ENCODE results near the gene ADAM8. TPM values are rescaled to one million over a fixed set of nuclear protein-coding genes. Genes with fewer than 3 reads are reported as not detected.

Gene ADAM8
- total and polyA plus RNA-seq, 2 of the 4 experiments (the other 2 are of a cell fraction) = under 0.01 to 0.74 TPM

DNA sequence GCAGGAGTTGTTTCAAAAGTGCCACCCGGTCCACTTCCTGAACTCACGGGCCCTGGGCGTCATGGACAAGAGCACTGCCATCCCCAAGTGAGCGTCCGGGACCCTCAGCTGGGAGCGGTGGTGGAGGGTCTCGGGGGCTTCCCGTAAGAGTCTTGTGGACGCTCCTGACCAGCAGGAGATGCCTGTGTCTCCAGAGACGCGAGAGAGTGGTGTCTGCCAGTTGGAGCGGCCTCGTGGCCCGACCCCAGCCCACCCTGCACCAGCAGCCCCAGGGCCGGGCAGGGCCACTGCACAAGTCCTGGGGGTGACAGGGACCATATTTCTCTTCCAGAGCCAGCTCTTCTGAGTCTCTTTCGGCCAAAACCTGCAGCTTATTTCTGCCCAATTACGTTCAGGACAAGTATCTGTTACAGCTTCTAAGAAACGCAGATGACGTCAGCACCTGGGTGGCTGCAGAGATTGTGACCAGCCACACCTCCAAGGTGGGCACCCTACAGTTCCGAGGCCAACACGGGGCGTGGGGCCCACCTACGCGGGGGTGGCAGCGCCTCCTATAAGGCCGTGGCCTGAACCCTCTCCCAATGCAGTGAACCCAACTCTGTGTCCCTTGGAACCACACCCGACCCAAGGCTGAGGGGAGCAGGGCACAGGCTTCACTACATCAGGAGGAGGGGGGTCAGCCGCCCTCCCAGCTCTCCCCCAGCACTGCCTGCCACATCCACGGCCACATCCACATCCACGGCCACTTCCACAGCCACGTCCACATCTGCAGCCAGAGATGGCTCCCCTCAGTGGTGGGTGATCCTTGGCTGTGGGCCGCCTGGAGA, 62.8 kb downstream of the ADAM8 start (continued):
- TF ChIP-seq, protein P1, sequence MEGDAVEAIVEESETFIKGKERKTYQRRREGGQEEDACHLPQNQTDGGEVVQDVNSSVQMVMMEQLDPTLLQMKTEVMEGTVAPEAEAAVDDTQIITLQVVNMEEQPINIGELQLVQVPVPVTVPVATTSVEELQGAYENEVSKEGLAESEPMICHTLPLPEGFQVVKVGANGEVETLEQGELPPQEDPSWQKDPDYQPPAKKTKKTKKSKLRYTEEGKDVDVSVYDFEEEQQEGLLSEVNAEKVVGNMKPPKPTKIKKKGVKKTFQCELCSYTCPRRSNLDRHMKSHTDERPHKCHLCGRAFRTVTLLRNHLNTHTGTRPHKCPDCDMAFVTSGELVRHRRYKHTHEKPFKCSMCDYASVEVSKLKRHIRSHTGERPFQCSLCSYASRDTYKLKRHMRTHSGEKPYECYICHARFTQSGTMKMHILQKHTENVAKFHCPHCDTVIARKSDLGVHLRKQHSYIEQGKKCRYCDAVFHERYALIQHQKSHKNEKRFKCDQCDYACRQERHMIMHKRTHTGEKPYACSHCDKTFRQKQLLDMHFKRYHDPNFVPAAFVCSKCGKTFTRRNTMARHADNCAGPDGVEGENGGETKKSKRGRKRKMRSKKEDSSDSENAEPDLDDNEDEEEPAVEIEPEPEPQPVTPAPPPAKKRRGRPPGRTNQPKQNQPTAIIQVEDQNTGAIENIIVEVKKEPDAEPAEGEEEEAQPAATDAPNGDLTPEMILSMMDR (conservative IDR thresholded peaks at IDR 0.05; ENCODE audit: low read depth, low read length) = no peak
- TF ChIP-seq NFE2L2 (IDR thresholded peaks at IDR 0.05; ENCODE audit: low read depth, low read length) (no peak), USF2 (IDR thresholded peaks at IDR 0.05; ENCODE audit: low read depth, low read length) (no peak), CEBPB (IDR thresholded peaks at IDR 0.05; ENCODE audit: low read depth, low read length) (no peak)
